NCI-H187 (cell line): ENCODE data around the gene ACAP1.
A peak's percentile ranks its signal among the peaks of the same experiment; 100 is the strongest.

ENCODE experiments used
- DNase-seq, 2 experiments: peaks; one replicate each; lab custom pipeline; 2025; lab: John Stamatoyannopoulos, UW

ACAP1 gene

DNA sequence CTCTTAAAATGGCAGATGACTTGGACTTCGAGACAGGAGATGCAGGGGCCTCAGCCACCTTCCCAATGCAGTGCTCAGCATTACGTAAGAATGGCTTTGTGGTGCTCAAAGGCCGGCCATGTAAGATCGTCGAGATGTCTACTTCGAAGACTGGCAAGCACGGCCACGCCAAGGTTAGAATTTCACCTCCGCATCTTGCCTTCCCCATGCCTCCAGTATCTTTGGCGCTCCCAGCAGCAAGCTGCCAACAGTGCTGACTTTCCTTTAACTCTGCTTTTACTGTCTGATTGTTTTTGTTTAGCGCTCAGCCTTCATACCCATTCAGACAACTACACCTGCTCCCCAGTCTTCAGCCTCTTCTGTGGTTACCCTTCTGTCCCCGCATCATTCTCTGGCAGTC is 26.7 kb upstream of the ACAP1 start:
- no peak for DNase-seq

DNA sequence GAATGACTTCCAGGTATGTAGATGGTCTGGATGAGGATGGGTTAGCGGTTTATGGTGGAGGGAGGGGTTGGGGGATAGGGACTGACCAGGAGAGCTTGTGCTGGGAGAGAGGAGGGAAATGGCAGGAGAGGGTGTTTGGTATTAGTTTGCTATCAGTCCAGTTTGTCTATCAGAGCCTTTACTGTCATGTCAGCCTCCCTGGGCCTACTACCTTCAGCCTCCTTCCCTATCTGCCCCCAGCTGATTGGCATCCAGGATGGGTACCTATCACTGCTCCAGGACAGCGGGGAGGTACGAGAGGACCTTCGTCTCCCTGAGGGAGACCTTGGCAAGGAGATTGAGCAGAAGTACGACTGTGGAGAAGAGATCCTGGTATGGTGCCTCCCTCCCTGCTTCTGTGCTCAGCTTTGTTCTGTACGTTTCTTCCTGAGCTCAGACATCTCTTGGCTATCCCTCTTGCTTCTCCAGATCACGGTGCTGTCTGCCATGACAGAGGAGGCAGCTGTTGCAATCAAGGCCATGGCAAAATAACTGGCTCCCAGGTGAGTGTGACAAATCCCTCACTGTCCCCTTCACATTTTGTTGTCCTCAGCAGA is 25.1 kb upstream of the ACAP1 start:
- no peak for DNase-seq

- no peak for DNase-seq
Observed at GRCh38 chr17:7312432-7313087, 23.8 kb upstream of the ACAP1 start.

GRCh38 chr17:7313088-7313889 is 23.0 kb upstream of the ACAP1 start:
- DNase-seq = no peak

DNA sequence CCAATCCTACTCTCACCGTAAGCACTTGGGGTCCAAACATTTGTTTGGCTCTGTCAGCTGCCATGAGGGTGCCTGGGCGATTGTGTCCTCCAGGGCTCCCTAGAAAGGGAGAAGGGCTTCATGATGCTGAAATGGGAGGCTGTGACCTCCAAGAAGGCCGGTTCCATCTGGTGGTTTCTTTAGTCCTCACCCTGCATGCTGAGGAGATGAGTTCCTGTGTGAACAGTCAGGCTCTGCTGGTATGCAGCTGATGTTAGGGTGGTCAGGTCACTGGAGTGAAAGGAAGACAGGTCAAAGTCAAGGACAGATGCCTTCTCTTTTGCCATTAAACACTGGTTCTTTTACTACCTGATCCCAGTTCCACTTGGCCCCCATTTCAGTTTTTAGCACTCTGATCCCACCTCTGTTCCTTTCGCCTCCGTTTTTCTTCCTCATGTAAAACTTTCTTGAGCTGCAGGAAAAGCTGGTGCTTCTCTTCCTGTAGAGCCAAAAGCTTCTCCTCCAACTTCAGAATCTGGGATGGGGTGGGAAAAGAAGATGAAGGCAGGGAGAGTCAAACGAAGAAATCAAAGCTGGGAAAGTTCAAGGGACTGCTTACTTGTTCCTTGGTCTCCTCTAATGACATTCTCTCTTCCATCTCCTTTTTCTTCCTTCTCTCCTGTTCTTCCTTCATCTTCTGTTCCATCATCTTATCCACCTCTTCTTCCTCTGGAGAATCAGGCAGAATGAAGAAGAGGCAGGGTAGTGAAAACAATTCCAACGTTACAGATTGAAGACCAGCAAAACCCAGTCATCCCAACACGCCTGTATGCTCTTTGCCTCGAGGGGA is 22.2 kb upstream of the ACAP1 start:
- no peak for DNase-seq

- DNase-seq = peak; percentile 6 to 46
Observed at GRCh38 chr17:7314719-7315569, 21.4 kb upstream of the ACAP1 start, which contains the start of gene GPS2. GPS2 (minus strand) TSS chr17:7315360; CDS start chr17:7315052, 308 bp downstream.

DNA sequence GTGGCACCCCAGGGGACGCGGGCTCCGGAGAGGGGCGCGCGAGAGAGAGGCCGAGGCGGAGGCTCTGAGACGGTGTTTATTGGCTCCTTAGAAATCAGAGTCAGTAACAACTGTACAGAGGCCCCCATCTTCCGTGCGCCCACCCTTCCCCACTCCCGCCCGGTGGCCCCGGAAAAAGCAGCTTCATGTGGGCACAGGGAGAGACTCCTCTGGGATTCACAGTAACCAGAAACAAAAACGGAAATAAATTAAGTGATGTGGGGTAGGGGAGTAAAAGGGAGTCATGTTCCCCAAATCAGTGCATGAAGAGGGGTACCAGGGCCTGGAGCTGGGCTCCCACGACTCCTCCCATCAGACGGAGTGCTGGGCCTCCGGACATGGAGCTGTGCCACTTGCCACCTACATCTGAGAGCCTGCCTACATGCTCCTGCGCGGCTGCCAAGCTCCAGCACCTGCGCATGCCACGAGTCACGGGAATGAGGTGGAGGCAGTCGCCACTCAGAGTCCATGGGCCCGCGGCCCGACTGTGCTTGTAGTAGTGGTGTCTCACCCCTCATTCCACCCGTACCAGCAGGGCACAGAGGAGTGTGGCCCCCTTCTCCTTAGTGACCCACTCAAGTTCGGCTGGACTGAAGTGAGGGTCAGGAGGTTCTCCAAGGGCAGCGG is 20.6 kb upstream of the ACAP1 start:
- DNase-seq = no peak

GRCh38 chr17:7317161-7317803 is 19.0 kb upstream of the ACAP1 start:
- DNase-seq = no peak

GRCh38 chr17:7318121-7318860 is 18.0 kb upstream of the ACAP1 start:
- no peak for DNase-seq

GRCh38 chr17:7321466-7321865 is 14.9 kb upstream of the ACAP1 start:
- no peak for DNase-seq

GRCh38 chr17:7322520-7323194 is 13.7 kb upstream of the ACAP1 start:
- DNase-seq = no peak

DNA sequence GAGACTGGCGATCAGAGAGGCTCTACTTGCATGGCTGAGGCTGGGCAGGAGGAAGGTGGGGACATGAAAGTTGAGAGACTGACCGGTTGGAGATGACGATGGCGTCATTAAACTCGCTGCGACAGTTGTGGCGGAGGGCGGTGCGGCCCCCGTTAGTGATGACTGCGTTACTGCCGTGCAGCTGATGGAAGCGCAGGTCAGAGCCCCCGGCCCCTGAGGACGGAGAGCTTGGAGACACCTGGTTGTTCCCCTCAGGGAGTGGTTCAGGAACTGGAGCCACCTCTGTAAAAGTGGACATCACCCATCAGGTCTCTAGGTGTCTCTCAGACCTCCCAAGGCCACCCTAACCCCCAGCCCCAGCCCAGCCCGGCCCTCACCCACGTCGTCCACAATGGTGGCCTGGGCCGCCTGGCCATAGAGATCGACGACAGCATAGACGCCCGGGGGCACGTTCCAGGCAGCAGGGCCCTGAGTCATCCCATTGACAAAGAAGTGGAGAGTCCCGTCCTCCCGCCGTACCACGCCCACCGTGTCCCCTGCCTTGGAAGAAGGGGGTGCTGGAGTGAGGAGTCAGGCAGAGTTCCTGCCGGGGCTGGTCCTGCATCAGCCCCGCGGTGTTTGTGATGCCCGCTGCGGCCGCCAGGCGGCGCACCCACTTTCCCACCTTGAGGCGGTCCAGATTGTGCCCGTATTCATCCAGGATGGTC is 12.4 kb upstream of the ACAP1 start:
- DNase-seq = no peak

DNA sequence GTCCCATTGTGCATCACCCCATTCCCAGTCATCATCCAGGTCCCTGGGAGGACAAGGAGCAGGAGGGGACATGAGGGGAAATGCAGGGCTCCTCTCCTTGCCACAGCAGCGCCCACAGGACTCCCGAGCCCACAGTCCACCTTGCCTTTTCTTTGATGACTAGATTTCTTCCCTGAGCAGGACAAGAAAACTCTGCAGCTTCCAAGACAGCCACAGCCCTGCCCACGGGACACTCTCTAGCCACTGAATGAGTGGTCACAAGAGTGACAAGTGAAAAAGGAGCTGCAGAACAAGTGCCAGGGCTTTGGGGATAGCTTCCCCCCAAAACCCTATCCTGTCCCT is 11.9 kb upstream of the ACAP1 start:
- DNase-seq = no peak

GRCh38 chr17:7325031-7325528 is 11.2 kb upstream of the ACAP1 start:
- no peak for DNase-seq

GRCh38 chr17:7326186-7326585 is 10.1 kb upstream of the ACAP1 start:
- DNase-seq = no peak

DNA sequence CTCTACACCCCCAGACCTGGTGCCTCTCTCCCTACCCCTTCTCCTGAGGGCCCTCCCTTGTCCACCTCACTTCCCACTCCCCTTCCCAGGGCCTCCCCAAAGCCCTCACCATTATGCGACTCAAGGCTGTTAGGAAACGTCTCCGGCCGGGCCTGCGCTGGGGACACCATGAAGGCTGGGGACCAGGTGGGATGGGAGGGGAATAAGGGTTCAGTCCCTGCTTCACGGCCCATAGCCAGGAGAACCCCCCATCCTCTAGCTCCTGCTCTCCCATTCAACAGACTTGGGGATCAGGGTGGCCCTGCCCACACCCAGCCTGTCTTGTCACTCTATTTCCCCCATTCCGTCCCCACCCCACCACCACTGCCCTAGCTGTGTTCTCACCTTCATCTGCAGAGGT is 9.3 kb upstream of the ACAP1 start:
- DNase-seq = no peak

- no peak for DNase-seq
Observed at GRCh38 chr17:7327501-7327900, 8.8 kb upstream of the ACAP1 start.

DNA sequence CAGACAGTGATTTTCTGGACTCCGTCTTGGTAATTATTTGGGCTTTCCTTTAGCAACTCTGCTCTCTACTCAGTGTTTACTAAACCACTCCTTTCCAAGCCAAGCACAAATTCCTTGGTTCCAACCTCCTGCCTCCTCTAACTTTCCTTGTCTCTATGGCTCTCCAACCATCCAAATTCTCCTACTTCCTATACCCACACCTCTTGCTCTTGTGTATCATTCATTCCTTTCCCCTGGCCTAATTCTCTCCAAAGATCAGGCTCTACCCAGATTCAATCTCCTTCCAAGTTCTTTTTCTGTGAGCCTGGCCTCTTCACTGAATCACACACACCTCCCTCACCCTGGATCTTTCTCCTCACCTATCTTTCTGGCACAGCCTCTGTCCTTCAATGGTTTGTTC is 8.3 kb upstream of the ACAP1 start:
- DNase-seq = no peak
